CD4-positive, alpha-beta T cell treated with Interleukin-4 for 4 hours (primary cell): ENCODE data around the gene DTL.

ENCODE experiments used
- DNase-seq: peaks from one replicate; pipeline ENCODE4 v3.0.0-alpha.2; 2020

DTL gene

DNA sequence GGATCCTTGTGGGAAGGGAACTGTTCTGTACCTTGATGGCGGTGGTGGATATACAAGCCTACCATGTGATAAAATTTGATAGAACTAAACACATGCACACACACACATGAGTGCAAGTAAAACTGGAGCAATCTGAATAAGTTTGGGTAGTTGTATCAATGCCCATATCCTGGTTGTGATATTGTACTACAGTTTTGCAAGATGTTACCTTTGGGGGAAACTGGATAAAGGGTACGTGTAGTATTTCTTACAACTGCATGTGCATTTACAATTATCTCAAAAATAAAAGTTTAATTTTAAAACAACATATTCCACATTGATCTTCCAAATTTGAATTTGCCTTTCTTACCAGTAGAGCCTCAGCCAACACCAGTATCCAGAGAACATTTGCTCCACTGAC lies 99.6 kb downstream of the DTL start:
- no peak for DNase-seq

DNA sequence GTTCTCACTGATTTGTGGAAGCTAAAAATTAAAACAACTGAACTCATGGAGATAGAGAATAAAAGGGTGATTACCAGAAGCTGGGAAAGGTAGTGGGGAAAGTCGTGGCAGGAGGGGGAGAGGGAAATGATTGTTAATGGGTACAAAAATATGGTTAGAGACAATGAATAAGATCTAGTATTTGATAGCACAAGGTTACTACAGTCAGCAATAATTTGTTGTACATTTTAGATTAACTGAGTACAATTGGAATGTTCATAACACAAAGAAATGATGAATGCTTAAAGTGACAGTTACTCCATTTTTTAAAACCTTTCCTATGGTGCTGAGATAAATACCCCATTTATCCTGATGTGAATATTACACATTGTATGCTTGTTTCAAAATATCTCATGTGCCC lies 102.3 kb downstream of the DTL start:
- no peak for DNase-seq

GRCh38 chr1:212138457-212138856 lies 102.9 kb downstream of the DTL start:
- no peak for DNase-seq

DNA sequence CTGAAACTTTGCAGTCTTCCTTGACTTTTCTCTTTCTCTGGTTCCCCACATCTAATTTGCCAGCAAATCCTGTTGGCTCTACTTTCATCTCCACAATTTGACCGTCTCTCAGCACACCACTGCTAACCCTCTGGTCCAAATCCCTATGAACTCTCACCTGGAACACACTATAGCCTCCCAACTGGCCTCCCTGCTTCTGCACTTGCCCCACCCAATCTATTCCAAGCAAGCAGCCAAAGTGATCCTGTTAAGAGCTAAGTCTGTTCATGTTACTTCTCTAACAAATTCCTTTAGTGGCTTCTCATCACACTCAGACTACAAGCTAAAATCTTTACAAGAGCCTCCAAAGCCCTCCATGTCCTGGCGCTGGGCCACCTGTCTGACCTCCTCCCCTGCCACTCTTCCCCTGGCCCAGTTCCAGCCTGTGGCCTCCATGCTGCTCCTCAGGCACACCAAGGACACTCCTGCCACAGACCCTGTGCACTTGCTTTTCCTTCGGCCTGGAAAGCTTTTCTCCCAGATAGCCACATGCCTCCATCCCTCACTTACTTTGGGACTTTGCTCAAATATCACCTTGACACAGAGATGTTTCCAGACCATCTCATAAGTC lies 104.1 kb downstream of the DTL start:
- DNase-seq = no peak

GRCh38 chr1:212141404-212141803 lies 105.9 kb downstream of the DTL start:
- DNase-seq = no peak

GRCh38 chr1:212142883-212143530 lies 107.5 kb downstream of the DTL start:
- no peak for DNase-seq

DNA sequence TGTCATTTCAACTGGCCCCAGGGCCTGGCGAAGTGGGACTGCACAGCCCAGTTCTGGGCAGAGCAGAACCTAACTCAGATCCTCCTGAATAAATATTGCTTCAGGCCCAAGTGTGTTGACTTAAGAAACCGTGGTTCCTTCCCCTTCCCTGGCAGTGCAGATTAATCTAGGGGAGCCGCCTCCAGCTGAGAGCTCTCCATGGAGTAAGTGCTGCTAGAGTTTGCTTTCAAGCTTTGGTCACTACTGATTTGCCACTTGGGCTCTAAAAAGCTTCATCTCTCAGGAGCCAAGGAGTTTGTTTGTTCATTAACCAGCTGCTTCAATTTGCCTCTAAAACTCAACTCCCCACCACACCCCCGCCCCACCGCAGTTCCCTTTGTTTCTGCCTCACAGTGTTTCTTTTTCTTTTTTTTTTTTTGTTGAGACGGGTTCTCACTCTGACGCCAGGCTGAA lies 112.1 kb downstream of the DTL start:
- DNase-seq = no peak

GRCh38 chr1:212149566-212149965 lies 114.0 kb downstream of the DTL start:
- DNase-seq = no peak

- no peak for DNase-seq
These were observed 116.8 kb downstream of the DTL start for GRCh38 chr1:212152308-212152693.

DNA sequence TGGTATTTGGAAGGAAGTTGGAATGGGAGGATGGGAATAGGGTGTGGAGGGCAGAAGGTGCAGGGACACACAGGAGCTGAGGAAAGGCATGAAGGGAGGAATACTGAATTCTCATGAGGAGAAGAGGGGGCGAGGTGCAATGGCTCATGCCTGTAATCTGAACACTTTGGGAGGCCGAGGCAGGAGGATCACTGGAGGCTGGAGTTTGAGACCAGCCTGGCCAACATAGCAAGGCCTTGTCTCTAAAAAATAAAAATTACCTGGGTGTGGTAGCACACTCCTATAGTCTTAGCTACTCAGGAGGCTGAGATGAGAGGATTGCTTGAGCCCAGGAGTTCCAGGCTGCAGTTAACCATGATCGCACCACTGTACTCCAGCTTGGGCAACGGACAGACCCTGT lies 117.3 kb downstream of the DTL start:
- DNase-seq = no peak

DNA sequence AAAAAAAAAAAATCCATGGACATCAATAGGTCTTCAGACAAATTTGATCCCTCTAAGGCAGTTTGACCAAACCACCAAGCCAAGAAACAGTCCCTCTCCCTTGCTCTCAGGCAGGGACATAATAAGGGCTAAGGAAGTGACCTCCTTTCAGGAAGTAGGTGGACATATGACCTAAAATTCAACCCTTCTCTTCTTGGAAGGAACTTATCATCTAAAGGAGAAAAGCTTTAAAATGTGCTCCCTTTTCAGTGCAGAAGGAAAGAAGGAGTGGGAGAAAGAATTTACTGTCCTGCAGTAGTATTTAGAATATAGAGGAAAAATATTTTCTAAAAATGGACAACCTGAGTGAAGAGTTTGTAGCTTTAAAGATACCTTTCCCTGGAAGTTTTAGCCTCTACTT lies 118.1 kb downstream of the DTL start:
- no peak for DNase-seq
